Measurements from ENCODE around the gene OR6J1. TPM values are rescaled to one million over a fixed set of nuclear protein-coding genes. Genes with fewer than 3 reads are reported as not detected.

Gene OR6J1
- total RNA-seq (not detected in 2 replicates), polyA plus RNA-seq (not detected in 2 replicates), polyA minus RNA-seq (ENCODE audit: low replicate concordance) (not detected in 2 replicates)
- polyA plus RNA-seq (2012) = not detected in 2 replicates

- no peaks in the 10 kb centered on the region for H4K20me1 ChIP-seq (ENCODE audit: control insufficient read depth, extremely low read depth, insufficient read depth, low read length)
- peaks cover 6% of the 10 kb centered on the region for H3K4me1 ChIP-seq (ENCODE audit: control insufficient read depth, extremely low read depth, insufficient read depth, low read length)
- H3K79me2 ChIP-seq (ENCODE audit: control insufficient read depth, insufficient read depth, low read length) = no peaks in the 10 kb centered on the region
- H3K4me3 ChIP-seq (replicated peaks in 1 of 4; ENCODE audit: control extremely low read depth in 1 of 4, insufficient read depth in 1 of 4, low read depth in 3 of 4, low read length in 4 of 4) = no peak within 1 kb of the TSS
- DNase-seq (ENCODE audit: low read depth in 2 of 2) = no peak
- no peak within 1 kb of the TSS for H3K4me2 ChIP-seq (ENCODE audit: extremely low read depth, insufficient read depth, low read length)
- TF ChIP-seq CTCF (conservative IDR thresholded peaks at IDR 0.05 in 1 of 2, IDR thresholded peaks at IDR 0.05 in 1 of 2; ENCODE audit: low read depth in 1 of 2, low read length in 2 of 2) (no peak), EZH2 (IDR thresholded peaks at IDR 0.05; ENCODE audit: low read length, missing control alignments) (no peak)
- H3K27ac ChIP-seq (ENCODE audit: insufficient read depth, low read length) = no peak within 1 kb of the TSS
- H2AFZ ChIP-seq (ENCODE audit: low read length) = no peak within 1 kb of the TSS
- no peaks in the 10 kb centered on the region for H3K27me3 ChIP-seq (ENCODE audit: control insufficient read depth, insufficient read depth, low read length)
- H3K9me3 ChIP-seq (ENCODE audit: control insufficient read depth, insufficient read depth, low read depth, low read length) = no peaks in the 10 kb centered on the region
- H3K36me3 ChIP-seq (ENCODE audit: control insufficient read depth, insufficient read depth, low read length) = no peaks in the 10 kb centered on the region
- H3K9ac ChIP-seq (ENCODE audit: insufficient read depth, low read length) = no peak within 1 kb of the TSS
These were observed at the start of gene OR6J1 for GRCh38 chr14:22644305-22644635. TSS of gene OR6J1 (minus strand) at chr14:22644352. CDS start at chr14:22634811, 9,541 bp downstream.

GRCh38 chr14:22692194-22692593 lies 48.0 kb upstream of the OR6J1 start:
- Histone ChIP-seq H2AFZ (ENCODE audit: low read length) (no peak overlapping the region), H3K4me3 (replicated peaks in 1 of 4; ENCODE audit: control extremely low read depth in 1 of 4, insufficient read depth in 1 of 4, low read depth in 3 of 4, low read length in 4 of 4) (no peak overlapping the region), H3K9me3 (ENCODE audit: control insufficient read depth, insufficient read depth, low read depth, low read length) (no peaks in the 10 kb centered on the region), H3K4me1 (ENCODE audit: control insufficient read depth, extremely low read depth, insufficient read depth, low read length) (peaks cover 14% of the 10 kb centered on the region), H3K27ac (ENCODE audit: insufficient read depth, low read length) (no peak overlapping the region), H3K79me2 (ENCODE audit: control insufficient read depth, insufficient read depth, low read length) (no peaks in the 10 kb centered on the region), H3K4me2 (ENCODE audit: extremely low read depth, insufficient read depth, low read length) (no peak overlapping the region), H3K9ac (ENCODE audit: insufficient read depth, low read length) (no peak overlapping the region), H3K27me3 (ENCODE audit: control insufficient read depth, insufficient read depth, low read length) (no peaks in the 10 kb centered on the region), H3K36me3 (ENCODE audit: control insufficient read depth, insufficient read depth, low read length) (no peaks in the 10 kb centered on the region), H4K20me1 (ENCODE audit: control insufficient read depth, extremely low read depth, insufficient read depth, low read length) (no peaks in the 10 kb centered on the region)
- DNase-seq (ENCODE audit: low read depth in 2 of 2) = peak in 1 of 2 donors; percentile 12
- no peak for TF ChIP-seq EZH2 (IDR thresholded peaks at IDR 0.05; ENCODE audit: low read length, missing control alignments)
- TF ChIP-seq CTCF (conservative IDR thresholded peaks at IDR 0.05 in 1 of 2, IDR thresholded peaks at IDR 0.05 in 1 of 2; ENCODE audit: low read depth in 1 of 2, low read length in 2 of 2) = no peak

- Histone ChIP-seq H4K20me1 (ENCODE audit: control insufficient read depth, extremely low read depth, insufficient read depth, low read length) (no peaks in the 10 kb centered on the region), H3K9me3 (ENCODE audit: control insufficient read depth, insufficient read depth, low read depth, low read length) (no peaks in the 10 kb centered on the region), H3K9ac (ENCODE audit: insufficient read depth, low read length) (no peak overlapping the region), H3K4me3 (replicated peaks in 1 of 4; ENCODE audit: control extremely low read depth in 1 of 4, insufficient read depth in 1 of 4, low read depth in 3 of 4, low read length in 4 of 4) (no peak overlapping the region), H3K79me2 (ENCODE audit: control insufficient read depth, insufficient read depth, low read length) (no peaks in the 10 kb centered on the region), H3K4me1 (ENCODE audit: control insufficient read depth, extremely low read depth, insufficient read depth, low read length) (peaks cover 14% of the 10 kb centered on the region), H3K27me3 (ENCODE audit: control insufficient read depth, insufficient read depth, low read length) (no peaks in the 10 kb centered on the region), H3K36me3 (ENCODE audit: control insufficient read depth, insufficient read depth, low read length) (no peaks in the 10 kb centered on the region), H3K4me2 (ENCODE audit: extremely low read depth, insufficient read depth, low read length) (peak overlapping the region; percentile 66), H2AFZ (ENCODE audit: low read length) (no peak overlapping the region), H3K27ac (ENCODE audit: insufficient read depth, low read length) (no peak overlapping the region)
- DNase-seq (ENCODE audit: low read depth in 2 of 2) = peak; percentile 58 to 94
- TF ChIP-seq CTCF (conservative IDR thresholded peaks at IDR 0.05 in 1 of 2, IDR thresholded peaks at IDR 0.05 in 1 of 2; ENCODE audit: low read depth in 1 of 2, low read length in 2 of 2) = no peak
- TF ChIP-seq EZH2 (IDR thresholded peaks at IDR 0.05; ENCODE audit: low read length, missing control alignments) = no peak
These were observed 47.0 kb upstream of the OR6J1 start for GRCh38 chr14:22691171-22691570.
